ENCODE measurements around the gene PTPRE.

PTPRE gene

DNA sequence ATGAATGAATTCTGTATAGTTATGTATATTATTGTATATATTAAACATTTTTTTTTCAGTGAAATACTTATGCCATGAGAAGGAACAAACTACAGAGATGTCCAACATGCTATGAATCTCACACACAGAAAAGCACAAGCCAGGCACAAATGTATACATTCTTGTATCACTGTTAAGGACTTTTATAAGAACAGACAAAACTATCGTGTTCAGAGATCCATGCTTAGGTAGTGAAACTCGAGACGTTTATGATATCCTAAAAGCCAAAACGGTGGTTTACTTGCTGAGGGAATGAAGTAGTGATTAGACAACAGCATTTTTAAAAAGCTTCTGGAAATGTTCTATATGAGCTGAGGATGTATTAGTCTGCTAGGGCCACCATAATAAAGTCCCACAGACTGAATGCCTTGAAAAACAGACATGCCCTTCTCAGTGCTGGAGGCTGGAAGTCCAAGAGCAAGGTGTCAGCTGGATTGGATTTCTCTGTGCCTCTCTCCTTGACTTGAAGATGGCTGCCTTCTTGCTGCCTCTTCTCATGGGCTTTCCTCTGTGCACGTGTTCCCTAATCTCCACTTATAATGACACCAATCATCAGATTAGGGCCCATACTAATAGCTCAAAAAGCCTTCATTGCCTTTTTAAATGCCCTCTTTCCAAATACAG lies 215.0 kb downstream of the PTPRE start:
- no peak overlapping the region for H3K9ac ChIP-seq (ENCODE audit: low read depth, low read length)
- H3K36me3 ChIP-seq (ENCODE audit: control insufficient read depth, insufficient read depth, low read length), result peaks cover 2% of the 10 kb centered on the region
- no peaks in the 10 kb centered on the region for H3K4me1 ChIP-seq (ENCODE audit: control insufficient read depth, insufficient read depth, low read length)
- no peak overlapping the region for H3K4me3 ChIP-seq (ENCODE audit: low read depth, low read length)
- H3K9me3 ChIP-seq (ENCODE audit: control insufficient read depth, insufficient read depth, low read length), result no peaks in the 10 kb centered on the region
- H3K27me3 ChIP-seq (ENCODE audit: control insufficient read depth, insufficient read depth, low read length), result no peaks in the 10 kb centered on the region

DNA sequence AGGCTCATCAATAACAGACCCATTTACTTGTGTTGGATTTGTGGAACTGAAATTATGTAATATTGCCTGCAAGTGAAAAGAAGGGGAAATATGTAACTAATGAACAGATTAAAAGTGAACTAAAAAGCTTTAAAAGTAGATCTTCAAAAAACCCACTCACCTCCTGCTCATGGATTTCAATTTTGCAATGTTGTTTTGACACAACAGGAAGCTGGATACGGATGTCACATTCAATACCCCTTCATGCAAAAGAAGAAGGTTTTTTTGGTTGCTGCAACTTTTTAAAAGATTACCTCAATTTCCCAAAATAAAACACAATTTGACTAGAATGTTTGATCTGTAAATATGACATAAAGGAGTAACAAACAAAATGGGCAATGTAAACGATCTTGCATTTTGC lies 216.0 kb downstream of the PTPRE start:
- Histone ChIP-seq H3K9me3 (ENCODE audit: control insufficient read depth, insufficient read depth, low read length) (no peaks in the 10 kb centered on the region), H3K27me3 (ENCODE audit: control insufficient read depth, insufficient read depth, low read length) (peaks cover 3% of the 10 kb centered on the region), H3K9ac (ENCODE audit: low read depth, low read length) (no peak overlapping the region), H3K4me3 (ENCODE audit: low read depth, low read length) (no peak overlapping the region), H3K36me3 (ENCODE audit: control insufficient read depth, insufficient read depth, low read length) (peaks cover 2% of the 10 kb centered on the region), H3K4me1 (ENCODE audit: control insufficient read depth, insufficient read depth, low read length) (no peaks in the 10 kb centered on the region)

DNA sequence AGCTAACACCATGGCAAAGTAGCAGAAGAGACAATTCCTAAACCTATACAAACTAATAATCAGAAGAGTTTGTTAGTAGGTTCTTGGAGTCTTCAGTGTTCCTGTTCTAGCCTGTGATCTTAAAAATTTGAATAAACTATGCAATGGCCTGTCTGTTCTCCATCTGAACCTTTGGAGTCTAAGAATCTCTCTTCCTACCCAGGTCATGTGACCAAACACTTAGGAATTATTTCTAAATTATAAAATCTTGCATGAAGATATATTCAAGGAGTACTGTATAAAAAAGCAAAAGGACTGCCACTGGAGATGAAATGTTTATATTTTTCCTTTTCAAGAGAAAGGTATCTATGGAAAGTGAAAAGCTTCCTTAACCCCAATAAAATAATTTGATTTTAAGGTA lies 216.9 kb downstream of the PTPRE start:
- H3K36me3 ChIP-seq (ENCODE audit: control insufficient read depth, insufficient read depth, low read length), result no peaks in the 10 kb centered on the region
- no peak overlapping the region for H3K9ac ChIP-seq (ENCODE audit: low read depth, low read length)
- no peak overlapping the region for H3K4me3 ChIP-seq (ENCODE audit: low read depth, low read length)
- H3K4me1 ChIP-seq (ENCODE audit: control insufficient read depth, insufficient read depth, low read length), result no peaks in the 10 kb centered on the region
- peaks cover 3% of the 10 kb centered on the region for H3K27me3 ChIP-seq (ENCODE audit: control insufficient read depth, insufficient read depth, low read length)
- no peaks in the 10 kb centered on the region for H3K9me3 ChIP-seq (ENCODE audit: control insufficient read depth, insufficient read depth, low read length)

DNA sequence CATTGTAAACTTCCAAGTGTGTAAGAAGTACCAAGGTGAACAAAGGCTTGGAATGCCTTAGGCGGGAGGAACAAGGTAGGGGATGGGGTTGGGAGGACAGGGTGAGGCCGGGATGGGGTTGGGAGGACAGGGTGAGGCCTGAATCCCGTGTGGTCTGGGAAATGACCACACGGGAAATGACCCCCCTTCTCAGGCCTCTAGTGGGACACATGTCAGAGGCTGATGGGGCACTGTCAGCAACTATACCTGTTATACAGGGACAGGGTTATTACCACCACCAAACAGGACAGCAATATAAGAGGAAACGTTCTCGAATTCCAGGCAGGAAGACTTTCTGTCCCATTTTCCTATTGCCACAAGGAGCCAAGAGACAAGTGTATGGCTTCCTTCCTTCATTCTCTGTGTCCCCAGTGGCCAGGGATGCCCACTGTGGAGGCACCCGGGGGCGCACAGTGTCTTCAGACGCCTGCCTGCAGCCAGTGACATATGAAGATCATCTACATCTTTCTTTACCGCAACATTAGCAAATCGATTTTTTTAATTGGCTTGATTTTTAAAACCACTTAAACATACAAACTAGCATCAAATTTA lies 218.0 kb downstream of the PTPRE start:
- peaks cover 3% of the 10 kb centered on the region for H3K27me3 ChIP-seq (ENCODE audit: control insufficient read depth, insufficient read depth, low read length)
- H3K4me3 ChIP-seq (ENCODE audit: low read depth, low read length), result peak overlapping the region; percentile 75
- no peaks in the 10 kb centered on the region for H3K4me1 ChIP-seq (ENCODE audit: control insufficient read depth, insufficient read depth, low read length)
- peak overlapping the region; percentile 18 for H3K9ac ChIP-seq (ENCODE audit: low read depth, low read length)
- no peaks in the 10 kb centered on the region for H3K36me3 ChIP-seq (ENCODE audit: control insufficient read depth, insufficient read depth, low read length)
- H3K9me3 ChIP-seq (ENCODE audit: control insufficient read depth, insufficient read depth, low read length), result no peaks in the 10 kb centered on the region

DNA sequence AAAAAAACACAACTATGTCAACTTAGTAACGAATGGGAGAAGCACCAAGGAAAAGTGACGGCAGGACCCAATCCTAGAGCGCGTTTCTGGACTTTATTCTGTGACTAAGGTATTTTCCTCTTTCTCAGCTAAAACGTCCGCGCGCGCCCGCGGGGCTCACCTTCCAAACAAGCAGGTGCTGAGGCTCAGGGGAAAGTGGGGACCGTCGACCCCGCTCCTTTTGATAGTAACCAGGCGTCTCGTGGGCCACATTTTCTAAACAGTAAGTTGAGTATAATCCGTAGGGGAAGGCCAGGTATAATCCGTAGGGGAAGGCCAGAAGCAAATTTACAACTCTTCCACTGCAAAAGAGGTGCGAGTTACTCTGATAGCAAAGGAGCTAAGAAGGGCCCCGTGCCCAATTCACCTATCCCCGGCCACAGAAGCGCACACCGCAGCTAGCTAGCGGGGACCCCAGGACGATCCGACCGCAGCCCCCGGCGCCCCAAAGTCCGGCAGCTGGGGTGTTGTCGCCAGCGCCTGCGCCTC lies 218.6 kb downstream of the PTPRE start:
- Histone ChIP-seq H3K27me3 (ENCODE audit: control insufficient read depth, insufficient read depth, low read length) (peaks cover 3% of the 10 kb centered on the region), H3K4me3 (ENCODE audit: low read depth, low read length) (peak overlapping the region; percentile 75), H3K4me1 (ENCODE audit: control insufficient read depth, insufficient read depth, low read length) (no peaks in the 10 kb centered on the region), H3K36me3 (ENCODE audit: control insufficient read depth, insufficient read depth, low read length) (no peaks in the 10 kb centered on the region), H3K9me3 (ENCODE audit: control insufficient read depth, insufficient read depth, low read length) (no peaks in the 10 kb centered on the region), H3K9ac (ENCODE audit: low read depth, low read length) (peak overlapping the region; percentile 76)

DNA sequence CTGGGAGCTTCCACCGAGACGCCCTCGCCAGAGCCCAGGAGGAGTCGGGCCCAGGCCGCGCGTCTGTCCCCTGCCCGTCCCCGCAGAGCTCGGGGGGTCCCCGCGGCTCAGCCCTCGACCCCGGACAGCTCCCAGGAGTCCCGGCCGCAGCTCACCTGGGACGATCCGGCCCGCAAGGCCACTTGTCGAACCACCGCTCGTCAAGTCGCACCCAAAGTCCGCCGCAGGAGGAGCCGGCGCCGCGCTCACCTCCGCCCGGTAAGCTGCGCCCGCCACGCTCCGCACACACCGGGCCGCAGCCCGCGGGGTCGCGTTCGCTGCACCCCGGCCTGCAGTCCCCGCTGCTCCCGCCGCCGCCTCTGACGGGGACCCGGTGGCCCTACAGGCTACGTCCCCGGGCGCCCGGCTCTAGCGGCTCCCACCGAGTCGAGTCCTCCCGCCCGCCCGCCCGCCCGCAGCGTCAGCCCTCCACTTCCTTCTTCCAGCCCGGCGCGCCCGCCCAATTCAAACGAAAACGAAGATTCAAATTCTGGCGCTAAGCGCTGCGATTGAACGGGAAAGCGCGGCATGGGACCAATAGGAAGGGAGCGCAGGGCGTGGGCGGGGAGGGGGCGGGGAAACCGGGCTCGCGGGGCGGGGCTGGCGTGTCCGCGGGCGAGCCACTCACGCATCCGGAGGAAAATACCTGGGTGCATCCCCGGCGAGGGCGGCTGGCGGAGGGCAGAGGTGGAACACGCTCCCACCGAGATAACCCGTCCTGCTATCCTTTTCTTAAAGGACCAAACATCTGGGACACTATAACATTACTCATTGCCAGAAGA lies 219.3 kb downstream of the PTPRE start, which contains the start of gene MKI67:
MKI67 (minus strand) TSS at position 480 of the 821 bp plus-strand sequence. CDS start 756 bp downstream, outside the sequence.
- Histone ChIP-seq H3K9ac (ENCODE audit: low read depth, low read length) (peak within 1 kb of the TSS; percentile 76), H3K4me3 (ENCODE audit: low read depth, low read length) (peak within 1 kb of the TSS; percentile 75), H3K4me1 (ENCODE audit: control insufficient read depth, insufficient read depth, low read length) (no peaks in the 10 kb centered on the region)

DNA sequence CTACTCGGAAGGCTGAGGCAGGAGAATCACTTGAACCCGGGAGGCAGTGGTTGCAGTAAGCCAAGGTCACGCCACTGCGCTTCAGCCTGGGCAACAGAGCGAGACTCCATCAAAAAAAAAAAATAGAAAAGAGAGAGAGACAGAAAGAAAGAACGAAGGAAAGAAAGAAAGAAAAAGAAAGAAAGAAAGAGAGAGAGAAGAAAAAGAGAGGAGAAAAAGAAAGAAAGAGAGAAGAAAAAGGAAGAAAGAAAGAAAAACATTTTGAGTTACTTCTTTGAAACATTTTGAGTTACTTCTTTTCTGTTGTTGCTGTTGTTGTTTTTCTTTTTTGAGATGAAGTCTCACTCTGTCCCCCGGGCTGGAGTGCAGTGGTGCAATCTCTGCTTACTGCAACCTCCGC lies 221.7 kb downstream of the PTPRE start:
- Histone ChIP-seq H3K4me1 (ENCODE audit: control insufficient read depth, insufficient read depth, low read length) (no peaks in the 10 kb centered on the region), H3K36me3 (ENCODE audit: control insufficient read depth, insufficient read depth, low read length) (no peaks in the 10 kb centered on the region), H3K9me3 (ENCODE audit: control insufficient read depth, insufficient read depth, low read length) (no peaks in the 10 kb centered on the region), H3K27me3 (ENCODE audit: control insufficient read depth, insufficient read depth, low read length) (peaks cover 3% of the 10 kb centered on the region), H3K9ac (ENCODE audit: low read depth, low read length) (no peak overlapping the region), H3K4me3 (ENCODE audit: low read depth, low read length) (no peak overlapping the region)

More for the DNA sequence above, 219.3 kb downstream of the PTPRE start, which contains the start of gene MKI67:
- no peaks in the 10 kb centered on the region for H3K36me3 ChIP-seq (ENCODE audit: control insufficient read depth, insufficient read depth, low read length)
- H3K27me3 ChIP-seq (ENCODE audit: control insufficient read depth, insufficient read depth, low read length), result peaks cover 3% of the 10 kb centered on the region
- no peaks in the 10 kb centered on the region for H3K9me3 ChIP-seq (ENCODE audit: control insufficient read depth, insufficient read depth, low read length)

DNA sequence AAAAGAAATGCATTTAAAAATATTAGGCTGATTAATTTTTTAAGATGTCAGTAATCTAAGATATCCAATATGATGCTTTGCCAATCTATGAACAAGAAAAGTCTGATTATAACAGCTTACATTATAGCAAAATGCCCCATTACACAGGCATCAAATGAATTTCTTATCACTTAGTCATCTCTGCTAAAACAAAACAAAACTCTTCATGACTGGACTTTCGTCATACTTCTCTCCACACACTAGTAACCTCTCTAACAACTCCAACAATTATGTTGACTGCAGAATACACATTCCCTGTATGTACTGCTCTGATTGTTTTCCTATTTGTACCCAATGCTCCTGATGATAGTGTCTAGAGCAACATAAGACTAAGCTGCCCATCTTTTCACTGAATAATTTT lies 223.1 kb downstream of the PTPRE start:
- no peaks in the 10 kb centered on the region for H3K9me3 ChIP-seq (ENCODE audit: control insufficient read depth, insufficient read depth, low read length)
- H3K4me1 ChIP-seq (ENCODE audit: control insufficient read depth, insufficient read depth, low read length), result no peaks in the 10 kb centered on the region
- H3K4me3 ChIP-seq (ENCODE audit: low read depth, low read length), result no peak overlapping the region
- H3K9ac ChIP-seq (ENCODE audit: low read depth, low read length), result no peak overlapping the region
- H3K27me3 ChIP-seq (ENCODE audit: control insufficient read depth, insufficient read depth, low read length), result peaks cover 3% of the 10 kb centered on the region
- no peaks in the 10 kb centered on the region for H3K36me3 ChIP-seq (ENCODE audit: control insufficient read depth, insufficient read depth, low read length)
